ENCODE measurements around the gene CA4. TPM values are rescaled to one million over a fixed set of nuclear protein-coding genes. Genes with fewer than 3 reads are reported as not detected.

Gene CA4
- total and polyA plus RNA-seq, 9 of the 15 experiments (the other 6 are each of a cell fraction or from before 2014, with no cell fraction given), result 0.13 TPM; not detected in 7

DNA sequence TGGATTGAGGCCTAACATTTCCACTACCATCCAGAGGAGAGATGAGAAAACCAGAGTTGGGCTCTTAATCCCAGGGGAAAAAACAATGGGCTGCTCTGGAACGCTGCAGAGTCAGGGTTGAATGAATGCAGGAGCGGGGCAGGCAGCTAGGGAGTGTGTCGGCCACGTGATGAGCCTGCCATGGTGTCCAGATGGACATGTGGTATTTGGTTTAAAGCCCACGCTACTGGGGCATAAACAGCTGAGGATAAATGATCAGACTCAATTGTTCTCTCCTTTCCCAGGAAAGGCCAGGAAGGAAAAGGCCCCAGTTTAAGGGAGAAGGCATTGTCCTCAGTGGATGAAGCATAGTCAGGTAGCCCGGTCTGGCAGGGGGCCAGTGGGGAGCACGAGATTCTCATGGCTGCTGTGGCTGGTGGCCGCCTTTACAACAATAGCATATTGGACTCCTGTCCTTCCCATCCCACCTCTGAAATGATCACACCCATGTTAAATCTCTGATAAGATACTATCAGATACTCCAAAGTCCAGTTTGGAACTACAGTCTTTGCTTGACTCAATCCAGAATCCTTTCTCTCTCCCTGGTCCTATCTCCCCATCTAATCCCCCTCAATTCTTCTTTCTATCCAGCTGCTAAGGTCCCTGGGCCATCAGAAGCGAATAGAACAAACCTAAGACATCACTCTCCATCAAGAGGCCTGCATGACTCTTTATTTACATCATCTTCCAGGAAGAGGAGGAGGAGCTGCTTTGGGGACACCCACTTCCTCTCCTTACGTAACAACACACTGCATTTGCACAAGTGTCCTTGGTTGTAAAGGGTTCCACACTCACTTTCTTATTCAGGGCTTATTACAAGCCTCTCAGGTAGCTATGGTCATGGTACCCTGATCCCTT lies 20.4 kb downstream of the CA4 start (continued):
- TF ChIP-seq GABPA (tag; conservative IDR thresholded peaks at IDR 0.05; ENCODE audit: low read depth) (peak; percentile 57), ETV1 (tag; conservative IDR thresholded peaks at IDR 0.05; ENCODE audit: low read depth) (peak; percentile 74), HDAC3 (IDR thresholded peaks at IDR 0.05; ENCODE audit: borderline replicate concordance, partially characterized antibody) (no peak), ASH1L (IDR thresholded peaks at IDR 0.05; ENCODE audit: borderline replicate concordance, low read depth, partially characterized antibody) (no peak), SPI1 (IDR thresholded peaks at IDR 0.05; ENCODE audit: borderline replicate concordance, low read depth, low read length) (peak; percentile 83; the same call in 1 of the 2 replicates), CREM (IDR thresholded peaks at IDR 0.05; ENCODE audit: low read depth) (0 out of 2 replicates have a peak, but pooled peaks have one; percentile 37), HDAC1 (IDR thresholded peaks at IDR 0.05) (0 out of 4 replicates have a peak, but pooled peaks of 1 of the 2 experiments have one; percentile 14), ZBTB1 (CRISPR knock-in tag; IDR thresholded peaks at IDR 0.05; ENCODE audit: borderline replicate concordance, low read depth) (no peak), TOE1 (IDR thresholded peaks at IDR 0.05; ENCODE audit: borderline replicate concordance) (no peak), TOE1 (CRISPR knock-in tag; IDR thresholded peaks at IDR 0.05; ENCODE audit: borderline replicate concordance, low read depth) (no peak), FOXM1 (IDR thresholded peaks at IDR 0.05; ENCODE audit: low read depth) (no peak), FOXM1 (CRISPR knock-in tag; IDR thresholded peaks at IDR 0.05; ENCODE audit: low read depth) (no peak), ARID1B (IDR thresholded peaks at IDR 0.05) (peak; percentile 33; the same call in 1 of the 2 replicates), RBM14 (IDR thresholded peaks at IDR 0.05; ENCODE audit: borderline replicate concordance, insufficient read depth, low read depth, low read length) (no peak), HMGXB4 (CRISPR knock-in tag; IDR thresholded peaks at IDR 0.05) (no peak), NBN (IDR thresholded peaks at IDR 0.05; ENCODE audit: low read depth) (0 out of 2 replicates have a peak, but pooled peaks have one; percentile 37), ZNF121 (CRISPR knock-in tag; conservative IDR thresholded peaks at IDR 0.05) (no peak), PHF21A (IDR thresholded peaks at IDR 0.05; ENCODE audit: borderline replicate concordance, low read depth) (no peak), PHF20 (IDR thresholded peaks at IDR 0.05; ENCODE audit: partially characterized antibody) (no peak), COPS2 (conservative IDR thresholded peaks at IDR 0.05) (no peak), JUND (IDR thresholded peaks at IDR 0.05; ENCODE audit: borderline replicate concordance, low read depth, low read length) (no peak), JUND (tag; IDR thresholded peaks at IDR 0.05; ENCODE audit: borderline replicate concordance, low read depth, low read length) (no peak), DPF2 (IDR thresholded peaks at IDR 0.05) (peak; percentile 23; the same call in 1 of the 2 replicates)
- TF ChIP-seq, protein P1, sequence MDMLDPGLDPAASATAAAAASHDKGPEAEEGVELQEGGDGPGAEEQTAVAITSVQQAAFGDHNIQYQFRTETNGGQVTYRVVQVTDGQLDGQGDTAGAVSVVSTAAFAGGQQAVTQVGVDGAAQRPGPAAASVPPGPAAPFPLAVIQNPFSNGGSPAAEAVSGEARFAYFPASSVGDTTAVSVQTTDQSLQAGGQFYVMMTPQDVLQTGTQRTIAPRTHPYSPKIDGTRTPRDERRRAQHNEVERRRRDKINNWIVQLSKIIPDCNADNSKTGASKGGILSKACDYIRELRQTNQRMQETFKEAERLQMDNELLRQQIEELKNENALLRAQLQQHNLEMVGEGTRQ (CRISPR knock-in tag; IDR thresholded peaks at IDR 0.05), result 0 out of 2 replicates have a peak, but pooled peaks have one; percentile 38
- TF ChIP-seq, protein P2, sequence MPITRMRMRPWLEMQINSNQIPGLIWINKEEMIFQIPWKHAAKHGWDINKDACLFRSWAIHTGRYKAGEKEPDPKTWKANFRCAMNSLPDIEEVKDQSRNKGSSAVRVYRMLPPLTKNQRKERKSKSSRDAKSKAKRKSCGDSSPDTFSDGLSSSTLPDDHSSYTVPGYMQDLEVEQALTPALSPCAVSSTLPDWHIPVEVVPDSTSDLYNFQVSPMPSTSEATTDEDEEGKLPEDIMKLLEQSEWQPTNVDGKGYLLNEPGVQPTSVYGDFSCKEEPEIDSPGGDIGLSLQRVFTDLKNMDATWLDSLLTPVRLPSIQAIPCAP (CRISPR knock-in tag; IDR thresholded peaks at IDR 0.05; ENCODE audit: borderline replicate concordance), result no peak
